GM04503 (cell line): ENCODE data around the gene CTDSPL.
"Not testable (repeated sequence)": the region's sequence is repeated elsewhere in the genome, so short reads cannot be mapped to it uniquely, and the experiment has no call there.

ENCODE experiments used
- DNase-seq: peaks from one replicate; pipeline ENCODE4 v3.0.0-alpha.2; 2012; ENCODE audit warnings: low read depth

CTDSPL gene

DNA sequence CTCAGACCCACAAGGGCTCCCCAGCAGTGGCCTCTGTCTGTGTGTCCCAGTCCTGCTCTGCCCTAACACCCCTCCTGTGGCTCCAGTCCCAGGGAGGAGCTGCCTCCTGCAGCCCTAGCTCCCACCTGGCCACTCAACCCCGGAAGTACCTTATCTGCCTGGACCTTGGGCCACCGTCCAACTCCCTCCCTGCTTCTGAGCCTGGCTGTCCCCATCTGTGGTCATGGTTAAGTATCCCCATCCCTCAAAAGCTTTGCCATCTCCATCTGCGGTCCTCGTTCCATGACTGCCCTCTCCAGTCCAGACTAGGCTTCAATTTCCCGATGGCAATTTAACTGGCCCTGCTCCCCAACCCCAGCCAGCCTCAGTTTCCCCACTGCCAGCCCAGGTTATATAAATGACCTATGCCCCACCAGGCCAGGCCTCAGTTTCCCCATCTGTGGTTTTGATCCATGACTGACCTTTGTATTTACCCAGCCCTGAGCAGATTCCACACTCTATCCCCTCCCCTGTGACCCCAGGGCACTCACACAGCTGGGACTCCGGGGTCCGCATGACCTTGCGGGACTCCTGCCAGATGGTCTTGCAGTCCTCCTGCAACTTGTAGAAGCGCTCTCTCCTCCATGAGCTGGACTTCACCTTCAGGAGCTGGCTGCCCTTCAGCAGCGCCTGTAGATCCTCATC, 158.1 kb downstream of the CTDSPL start:
- no peak for DNase-seq

DNA sequence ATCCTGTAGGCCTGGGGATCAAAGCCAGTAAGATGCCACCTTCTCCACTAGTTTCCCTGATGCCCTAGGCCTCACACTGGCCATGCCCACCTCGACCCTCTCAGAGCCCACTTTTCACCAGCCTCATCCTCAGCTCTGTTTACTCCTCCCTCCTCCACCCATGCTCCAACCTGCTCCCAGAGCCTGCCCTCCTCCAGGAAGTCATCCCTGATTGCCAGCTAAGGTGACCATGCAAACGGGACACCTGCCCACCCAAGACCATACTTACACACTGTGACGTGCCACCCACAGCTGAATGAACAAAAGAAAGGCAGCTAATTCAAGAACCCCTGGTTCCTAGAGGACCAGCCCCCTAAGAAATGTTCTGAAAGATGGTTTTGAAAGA, 158.7 kb downstream of the CTDSPL start:
- no peak for DNase-seq

DNA sequence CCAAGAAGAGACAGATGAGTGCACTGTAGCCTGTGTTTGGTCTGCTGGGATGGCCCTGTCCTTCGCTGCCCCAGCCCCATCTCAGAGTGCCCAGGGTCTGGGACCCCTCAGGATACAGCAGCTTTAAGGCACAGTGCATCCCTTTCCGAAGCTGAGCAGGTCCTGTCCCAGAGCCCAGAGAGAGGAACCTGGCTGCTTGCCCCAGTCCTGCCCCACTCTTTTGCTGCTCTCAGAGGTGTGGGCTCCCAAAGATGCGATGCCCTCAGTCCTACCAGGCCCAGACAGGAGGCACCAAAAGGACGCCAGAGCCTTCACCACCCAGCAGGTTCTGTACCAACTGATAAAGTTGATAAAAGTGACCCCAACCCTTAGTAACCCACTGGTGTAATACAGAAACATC, 159.5 kb downstream of the CTDSPL start:
- no peak for DNase-seq

DNA sequence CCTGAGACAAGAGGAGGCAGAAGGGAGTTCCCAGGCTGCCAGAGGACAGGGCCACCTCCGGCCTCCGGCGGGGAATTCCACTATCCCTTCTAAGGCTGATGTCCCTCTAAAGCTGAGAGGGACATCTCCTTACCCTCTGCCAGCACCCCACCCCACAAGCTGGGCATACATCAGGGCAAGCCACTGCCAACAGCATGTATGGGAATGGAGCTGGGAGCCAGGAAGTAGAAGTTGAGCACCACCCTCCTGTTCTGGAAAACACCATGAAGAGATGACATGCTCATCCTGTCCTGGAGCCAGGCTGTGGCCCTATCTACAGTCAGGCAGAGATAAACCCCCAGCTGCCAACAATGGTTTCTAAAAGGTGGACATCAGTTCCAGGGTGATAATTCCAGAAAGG, 160.6 kb downstream of the CTDSPL start:
- no peak for DNase-seq

DNA sequence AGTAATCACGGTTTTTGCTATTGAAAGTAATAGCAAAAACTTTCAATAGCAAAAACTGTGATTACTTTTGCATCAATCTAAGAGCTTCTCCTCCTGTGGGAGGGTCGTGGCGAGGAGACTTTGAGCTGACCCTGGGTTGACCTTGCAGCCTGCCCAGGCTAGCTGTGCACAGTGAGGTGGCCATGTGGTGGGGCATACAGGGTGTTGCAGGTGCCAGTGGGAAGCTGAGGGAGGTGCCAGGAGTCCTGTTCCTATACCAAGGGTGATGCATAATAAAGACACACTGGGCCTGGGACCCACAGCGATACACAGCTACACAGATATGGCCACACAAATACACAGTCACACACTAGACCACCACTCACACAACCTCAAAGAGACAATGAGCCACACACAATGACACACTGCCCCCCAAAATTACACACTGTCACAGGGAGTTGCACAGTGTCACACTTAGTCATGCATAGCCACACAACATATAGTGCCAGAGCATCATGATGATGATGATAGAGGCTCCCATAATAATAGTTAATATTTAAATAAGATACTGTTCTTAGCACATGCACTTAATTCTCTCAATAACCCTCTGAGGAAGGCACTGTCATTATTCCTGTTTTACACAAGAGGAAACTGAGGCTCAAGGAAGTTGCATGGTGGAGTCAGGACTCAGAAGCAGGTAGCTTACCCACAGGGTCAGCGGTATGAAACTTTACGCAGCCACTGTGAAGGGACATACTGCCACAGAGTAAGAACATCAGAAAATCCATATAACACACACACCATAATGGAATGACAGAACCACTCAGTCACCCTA, 161.4 kb downstream of the CTDSPL start:
- no peak for DNase-seq

DNA sequence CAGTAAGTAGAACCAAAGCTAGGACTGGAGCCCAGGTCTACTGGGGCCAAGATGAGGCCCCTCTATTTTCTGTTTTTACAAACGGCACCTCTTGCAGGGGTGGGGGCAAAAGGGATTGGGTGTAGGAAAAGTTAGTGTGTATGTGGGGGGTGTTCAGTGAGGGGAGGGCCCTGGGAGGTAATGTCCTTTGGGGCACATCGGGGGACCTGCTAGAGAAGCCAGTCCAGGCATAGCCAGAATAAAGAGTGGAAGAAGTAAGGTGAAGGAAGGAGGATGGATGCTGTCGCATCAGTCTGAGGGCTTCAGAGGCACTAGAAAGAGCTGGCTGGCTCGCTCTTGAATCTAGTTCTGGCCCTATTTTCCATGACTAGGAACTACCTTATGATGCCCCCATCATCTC, 165.2 kb downstream of the CTDSPL start:
- no peak for DNase-seq

DNA sequence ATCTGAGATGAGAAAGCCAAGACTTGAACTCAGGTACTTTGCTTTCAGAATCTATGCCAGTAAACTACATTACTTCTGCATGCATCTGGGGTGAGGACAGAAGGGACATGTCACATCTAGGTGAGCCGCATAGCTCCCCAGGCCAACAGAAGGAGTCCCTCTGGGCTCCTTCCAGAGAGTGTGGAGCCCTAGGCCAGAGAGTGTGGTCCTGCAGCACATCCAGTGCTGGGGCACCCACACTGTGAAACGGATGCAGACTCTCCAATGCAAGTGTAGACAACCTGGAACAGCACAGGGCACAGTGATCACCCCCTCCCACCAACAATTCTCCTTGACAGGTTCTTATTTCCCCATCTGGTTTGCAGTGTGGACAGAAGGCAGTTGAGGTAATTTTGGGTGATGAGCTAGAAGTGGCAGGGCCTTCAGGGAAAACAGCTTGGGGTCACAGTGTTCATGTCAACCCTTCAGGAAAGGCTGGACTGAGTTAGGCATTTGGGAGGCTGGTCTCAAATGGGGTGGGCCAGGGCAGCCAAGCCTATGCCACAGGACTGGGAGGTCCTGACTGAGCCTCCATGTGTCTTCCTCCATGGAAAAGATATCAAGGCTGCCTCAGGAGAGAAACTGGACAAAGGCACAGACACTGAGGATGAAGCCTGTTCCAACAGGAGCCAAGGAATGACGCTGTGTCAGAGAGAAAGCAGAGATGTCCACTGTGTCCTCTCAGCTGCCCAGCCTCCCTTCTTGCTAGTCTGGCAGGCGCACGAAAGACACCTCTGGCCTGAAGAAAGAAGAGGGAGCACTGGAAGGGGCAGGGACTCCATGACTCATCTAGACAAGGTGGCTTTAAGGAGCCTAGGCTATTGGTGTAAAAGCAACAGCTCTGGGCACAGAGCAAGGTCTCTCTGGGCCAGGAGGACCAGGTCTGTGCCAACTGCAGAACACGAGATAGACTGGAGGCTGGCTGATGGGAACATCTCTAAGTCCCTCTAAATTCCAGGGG, 166.1 kb downstream of the CTDSPL start:
- no peak for DNase-seq

DNA sequence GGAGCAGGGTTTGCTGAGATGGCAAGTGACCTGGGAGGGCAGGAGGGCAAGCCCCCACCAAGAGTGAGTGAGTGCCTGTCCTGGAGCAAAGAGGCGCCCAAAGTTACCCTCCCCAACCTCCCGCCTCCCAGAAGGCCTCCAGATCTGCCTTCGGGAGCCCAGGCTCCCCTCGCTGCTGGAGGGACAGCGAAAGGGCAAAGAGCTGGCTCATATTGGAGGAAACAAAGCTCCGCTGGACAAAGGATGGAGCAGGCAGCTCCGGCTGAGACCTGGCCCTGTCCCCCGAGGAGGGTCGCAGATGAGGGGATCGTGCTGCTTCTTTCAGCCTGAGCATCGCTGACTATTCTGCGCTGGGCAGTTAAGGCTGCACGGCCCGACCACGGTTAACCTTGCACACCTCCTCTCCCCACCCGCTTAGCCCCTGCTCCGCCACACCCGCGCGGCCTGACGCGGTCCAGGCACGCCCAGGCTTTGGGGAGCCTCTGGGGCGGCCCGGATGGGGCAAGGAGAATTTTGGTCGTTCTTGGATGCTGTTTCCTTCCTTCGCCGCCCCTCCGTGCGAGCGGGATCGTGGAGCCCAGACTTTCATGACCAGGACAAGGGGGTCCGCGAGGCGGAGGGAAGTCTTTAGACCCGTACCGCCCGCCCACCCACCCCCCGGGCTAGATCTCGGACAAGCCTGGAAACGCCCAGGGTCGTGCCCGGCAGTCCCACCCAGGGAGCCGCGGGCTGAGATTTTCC, 167.1 kb downstream of the CTDSPL start:
- DNase-seq = no peak

DNA sequence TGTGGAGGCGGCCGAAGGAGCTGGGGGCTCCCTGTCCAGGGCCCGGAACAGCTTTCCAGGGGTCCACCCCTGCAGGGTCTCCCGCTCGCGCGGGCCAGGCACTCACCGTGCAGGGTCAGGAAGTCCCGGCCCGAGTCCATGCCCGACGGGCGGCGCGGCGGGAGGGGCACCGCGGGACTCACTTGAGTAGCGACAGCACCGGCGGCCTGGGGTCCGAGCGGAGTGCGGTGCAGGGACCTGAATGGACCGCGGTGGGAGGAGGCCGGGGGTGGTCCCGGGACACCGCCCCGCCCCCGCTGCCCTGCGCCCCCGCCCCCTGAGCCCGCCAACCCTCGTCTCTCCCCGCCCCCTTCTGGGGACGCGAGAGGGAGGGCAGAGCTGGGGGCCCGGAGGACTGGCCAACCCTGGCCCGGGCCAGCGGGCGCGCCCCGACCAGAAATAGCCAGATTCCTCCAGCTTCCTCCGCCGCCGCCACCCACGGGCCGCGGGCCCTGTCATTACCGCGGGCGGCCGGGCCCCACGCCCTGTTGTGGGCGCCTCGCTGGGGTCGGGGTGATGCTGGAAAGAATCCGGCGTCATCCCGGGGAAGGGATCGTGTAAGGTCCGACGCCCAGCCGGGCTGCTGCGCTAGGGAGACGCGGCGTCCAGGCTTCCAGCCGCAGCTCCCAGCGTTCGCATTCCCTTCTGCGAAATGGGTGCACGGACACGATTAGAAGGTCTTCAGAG, 167.9 kb downstream of the CTDSPL start, which contains the start of gene PLCD1:
PLCD1 (minus strand) TSS at position 243 of the 726 bp plus-strand sequence; CDS start at position 140, 103 bp downstream.
- DNase-seq = no peak

DNA sequence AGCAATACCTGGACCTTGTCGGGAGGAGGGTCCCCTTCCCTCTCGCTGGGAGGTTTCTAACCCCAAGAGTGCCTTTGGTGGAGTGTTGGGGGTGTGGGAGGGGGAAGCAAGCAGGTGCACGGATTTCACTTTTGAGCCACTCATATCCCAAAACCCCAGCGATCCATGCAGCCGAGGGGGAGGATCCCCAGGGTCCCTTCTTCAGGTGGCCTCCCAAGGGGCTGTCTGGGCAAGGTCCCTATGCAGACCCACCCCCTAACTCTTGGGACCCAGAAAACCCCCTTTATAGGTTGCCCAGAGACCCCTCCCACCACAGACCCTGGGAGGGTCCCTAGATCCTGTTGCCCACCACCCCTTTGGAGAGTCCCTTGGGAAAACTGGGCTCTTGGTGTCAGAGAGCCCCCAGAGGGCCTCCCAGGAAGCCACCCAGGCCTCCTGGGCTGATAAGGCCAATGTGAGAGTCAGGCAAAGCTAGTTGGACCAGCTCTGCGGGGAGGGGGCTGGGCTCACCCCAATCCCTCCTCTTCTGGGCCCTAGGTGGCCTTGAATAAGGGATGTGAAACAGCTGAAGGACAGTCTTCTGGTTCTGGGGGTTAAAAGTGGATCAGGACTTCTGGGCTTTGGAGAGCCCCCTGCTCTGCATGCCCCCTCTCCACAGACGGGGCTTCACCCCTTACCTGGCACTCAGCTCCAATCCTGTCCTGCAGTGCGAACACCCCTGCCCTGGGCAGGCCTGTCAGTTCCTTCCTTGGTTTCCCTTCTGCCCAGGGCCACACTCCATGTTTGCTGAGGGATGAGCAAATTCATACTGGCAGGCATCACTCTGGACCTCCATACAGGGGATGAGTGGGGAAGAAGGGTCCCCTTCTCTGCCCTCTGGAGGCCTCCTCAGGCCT, 168.7 kb downstream of the CTDSPL start:
- DNase-seq = no peak

DNA sequence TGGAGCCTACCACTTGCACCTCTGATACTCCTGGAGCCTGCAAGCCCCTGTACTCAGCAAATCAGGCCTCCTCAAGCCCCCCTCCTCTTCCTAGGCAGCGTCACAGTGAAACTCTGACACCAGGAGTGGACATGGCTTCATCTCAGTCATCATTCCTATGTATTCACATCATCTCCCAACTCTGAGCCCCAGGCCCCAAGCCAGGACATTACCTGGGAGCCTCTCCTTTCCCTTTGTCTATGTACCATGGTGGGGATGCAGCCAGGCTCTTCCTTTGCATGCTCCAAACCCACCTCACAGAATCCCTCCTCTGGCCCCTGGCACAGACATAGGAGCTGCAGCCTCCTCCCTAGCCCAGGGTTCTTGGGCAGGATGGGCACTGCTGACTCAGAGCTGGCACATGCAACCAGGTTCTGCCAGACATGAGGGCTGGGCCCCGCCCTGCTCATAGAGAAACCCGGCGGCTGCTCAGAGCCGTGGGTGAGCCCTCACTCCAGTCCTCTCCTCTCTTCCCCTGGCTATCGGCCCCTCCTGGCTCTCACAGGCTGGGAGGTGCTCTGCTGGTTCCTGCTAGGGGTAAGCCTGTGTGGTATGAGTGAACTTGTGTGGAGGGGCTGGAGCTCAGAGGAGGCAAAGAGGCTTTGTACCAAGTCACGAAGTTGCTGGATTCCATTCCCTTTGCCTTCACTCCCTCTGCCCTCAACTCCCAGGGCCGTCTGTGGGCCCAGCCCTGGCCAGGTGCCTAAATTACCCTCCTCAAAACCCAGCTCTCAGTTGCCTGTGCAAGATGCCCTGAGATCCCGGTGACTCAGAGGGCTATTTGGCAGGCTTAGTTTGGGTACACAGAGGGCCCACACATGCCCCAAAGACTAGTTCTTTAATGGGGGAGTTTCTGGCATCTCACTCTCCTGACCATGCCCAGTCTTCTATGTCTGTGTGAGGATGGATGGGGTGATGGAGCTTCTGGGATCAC, 169.6 kb downstream of the CTDSPL start:
- DNase-seq = no peak

DNA sequence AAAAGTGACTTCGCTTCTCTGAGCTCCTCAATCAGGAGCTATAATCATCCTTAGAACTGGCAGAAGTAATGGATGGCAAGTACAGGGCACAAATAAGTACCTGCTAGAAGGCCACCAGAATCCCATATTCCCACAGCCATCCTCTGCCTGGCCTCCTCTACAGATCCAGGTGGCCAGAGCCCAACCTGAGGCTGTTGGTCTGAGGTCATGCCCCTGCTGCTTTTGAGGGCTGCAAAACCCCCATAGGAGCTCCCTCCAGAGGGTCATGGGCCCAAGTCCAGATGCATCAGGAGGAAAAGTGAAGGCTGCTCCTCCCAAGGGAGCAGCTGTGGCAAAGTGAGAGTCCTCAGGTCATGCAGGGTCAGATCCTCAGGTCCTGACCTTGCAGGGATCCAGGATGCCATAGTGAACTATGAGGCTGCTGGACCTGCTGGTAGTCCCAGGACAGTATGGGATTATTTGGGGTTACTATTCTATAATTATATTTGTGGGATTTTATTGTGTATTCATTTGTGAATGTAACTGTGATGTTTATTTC, 170.7 kb downstream of the CTDSPL start:
- DNase-seq = no peak

DNA sequence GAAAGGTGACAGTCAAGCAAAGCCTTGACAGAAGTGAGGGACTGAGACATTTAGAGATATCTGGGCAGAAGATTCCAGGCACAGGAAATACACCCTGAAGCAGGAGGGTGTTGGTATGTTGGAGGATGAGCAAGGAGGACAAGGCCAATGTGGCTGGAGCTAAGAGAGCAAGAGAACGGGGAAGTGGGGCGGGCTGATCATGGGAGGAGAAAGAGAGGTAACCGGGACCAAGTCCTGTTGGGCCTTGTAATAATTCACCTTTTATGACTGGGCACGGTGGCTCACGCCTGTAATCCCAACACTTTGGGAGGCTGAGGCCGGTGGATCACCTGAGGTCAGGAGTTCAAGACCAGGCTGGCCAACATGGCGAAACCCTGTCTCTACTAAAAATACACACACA, 171.9 kb downstream of the CTDSPL start:
- not testable (repeated sequence) for DNase-seq
